ENCODE results near the gene SNX32.

The SNX32 gene

GRCh38 chr11:65850217-65851082 is 16.7 kb downstream of the SNX32 start:
- DNase-seq (ENCODE audit: low read depth): peak; percentile 5
- H3K4me3 ChIP-seq (ENCODE audit: low read depth, low read length): no peak overlapping the region
- TF ChIP-seq CTCF (conservative IDR thresholded peaks at IDR 0.05; ENCODE audit: low read depth, low read length): no peak

- H3K4me3 ChIP-seq (ENCODE audit: low read depth, low read length): no peak overlapping the region
- DNase-seq (ENCODE audit: low read depth): peak; percentile 33
- TF ChIP-seq CTCF (conservative IDR thresholded peaks at IDR 0.05; ENCODE audit: low read depth, low read length): peak; percentile 63
Observed at GRCh38 chr11:65851083-65851579, 17.4 kb downstream of the SNX32 start.

GRCh38 chr11:65851811-65852507 is 18.2 kb downstream of the SNX32 start:
- TF ChIP-seq CTCF (conservative IDR thresholded peaks at IDR 0.05; ENCODE audit: low read depth, low read length): no peak
- H3K4me3 ChIP-seq (ENCODE audit: low read depth, low read length): no peak overlapping the region
- peak; percentile 5 for DNase-seq (ENCODE audit: low read depth)

GRCh38 chr11:65852508-65853245 is 18.9 kb downstream of the SNX32 start:
- no peak overlapping the region for H3K4me3 ChIP-seq (ENCODE audit: low read depth, low read length)
- TF ChIP-seq CTCF (conservative IDR thresholded peaks at IDR 0.05; ENCODE audit: low read depth, low read length): no peak
- DNase-seq (ENCODE audit: low read depth): peak; percentile 10

GRCh38 chr11:65853246-65853979 is 19.6 kb downstream of the SNX32 start:
- no peak for DNase-seq (ENCODE audit: low read depth)
- H3K4me3 ChIP-seq (ENCODE audit: low read depth, low read length): no peak overlapping the region
- TF ChIP-seq CTCF (conservative IDR thresholded peaks at IDR 0.05; ENCODE audit: low read depth, low read length): peak; percentile 30

- no peak overlapping the region for H3K4me3 ChIP-seq (ENCODE audit: low read depth, low read length)
- no peak for TF ChIP-seq CTCF (conservative IDR thresholded peaks at IDR 0.05; ENCODE audit: low read depth, low read length)
- DNase-seq (ENCODE audit: low read depth): no peak
Observed at GRCh38 chr11:65854161-65854592, 20.4 kb downstream of the SNX32 start.

Measured in choroid plexus epithelial cell (primary cell).